HG03520 (cell line): Measurements from ENCODE around the gene BORCS8.

ENCODE experiments used
- ATAC-seq: cut with Tn5 transposase; IDR thresholded peaks from one replicate; pipeline ENCODE4 v1.9.1; 2021; ENCODE audit warnings: mild to moderate bottlenecking, moderate library complexity; ENCODE audit not compliant: unreplicated experiment

The BORCS8 gene

DNA sequence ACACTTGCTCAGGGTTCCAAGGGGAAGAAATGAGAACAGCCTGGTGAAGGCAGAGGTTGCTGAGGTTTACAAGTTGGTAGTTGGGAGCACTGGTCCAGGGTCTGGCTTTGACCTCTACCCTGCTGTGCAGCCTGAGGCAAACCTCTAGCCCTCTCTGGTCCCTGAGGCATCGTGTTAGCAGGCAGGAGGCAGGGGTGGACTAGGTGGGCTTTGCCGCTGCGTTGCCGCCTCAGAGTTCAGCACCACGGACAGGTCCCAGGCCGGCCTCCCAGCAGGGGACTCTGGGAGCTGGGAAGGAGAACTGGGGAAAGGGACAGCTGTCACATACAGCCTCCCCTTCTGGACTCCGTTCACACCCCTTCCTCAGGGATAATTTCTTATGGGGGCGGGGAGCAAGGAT lies 22.9 kb upstream of the BORCS8 start:
- no peak for ATAC-seq

DNA sequence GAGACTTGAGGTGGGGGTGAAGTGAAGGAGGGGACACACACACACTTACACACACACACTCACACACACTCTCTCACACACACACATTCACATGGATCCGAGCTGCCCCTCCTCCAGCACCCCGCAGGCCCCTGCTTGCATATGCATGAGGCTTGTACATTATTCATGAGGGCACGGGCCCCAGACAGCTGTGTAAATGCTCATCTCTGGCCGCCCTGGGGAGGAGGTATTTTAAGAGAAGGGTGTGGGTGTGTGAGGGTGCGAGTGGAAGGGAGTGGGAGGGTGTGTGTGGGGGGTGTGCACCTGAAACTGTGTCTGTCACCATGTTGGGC lies 22.2 kb upstream of the BORCS8 start:
- no peak for ATAC-seq

DNA sequence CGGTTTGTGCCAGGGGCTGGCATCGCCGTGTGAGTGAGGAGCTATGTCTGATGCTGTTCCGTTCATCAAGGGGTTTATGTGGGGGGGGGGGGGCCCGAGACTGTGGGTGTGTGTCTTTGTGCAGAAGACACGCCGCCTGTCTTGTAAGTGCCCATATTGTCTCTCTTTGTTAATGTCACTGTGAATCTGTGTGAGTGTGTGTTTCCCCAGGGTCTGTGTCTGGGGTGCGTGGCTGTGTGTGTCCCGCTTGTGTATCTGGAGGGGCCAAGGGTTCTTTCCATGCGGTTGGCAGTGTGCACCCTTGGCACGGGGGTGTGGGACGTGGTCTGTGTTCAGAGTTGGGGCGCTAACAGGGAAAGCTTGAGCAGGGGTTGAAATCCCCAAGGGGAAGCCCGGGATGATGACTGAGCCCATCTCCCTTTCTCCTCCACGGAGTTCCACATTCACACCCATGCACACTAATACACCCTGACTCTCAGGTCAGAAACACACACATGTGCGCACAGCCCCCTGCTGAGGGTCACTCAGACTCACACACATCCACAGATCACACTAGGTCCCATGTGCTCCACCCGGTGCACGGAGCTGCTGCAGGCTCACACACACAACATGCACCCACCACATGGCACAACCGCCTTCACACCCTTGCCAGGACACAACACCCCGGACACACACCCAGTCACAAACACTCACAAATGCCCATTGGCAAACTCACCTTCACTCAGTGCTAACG lies 21.6 kb upstream of the BORCS8 start:
- no peak for ATAC-seq

DNA sequence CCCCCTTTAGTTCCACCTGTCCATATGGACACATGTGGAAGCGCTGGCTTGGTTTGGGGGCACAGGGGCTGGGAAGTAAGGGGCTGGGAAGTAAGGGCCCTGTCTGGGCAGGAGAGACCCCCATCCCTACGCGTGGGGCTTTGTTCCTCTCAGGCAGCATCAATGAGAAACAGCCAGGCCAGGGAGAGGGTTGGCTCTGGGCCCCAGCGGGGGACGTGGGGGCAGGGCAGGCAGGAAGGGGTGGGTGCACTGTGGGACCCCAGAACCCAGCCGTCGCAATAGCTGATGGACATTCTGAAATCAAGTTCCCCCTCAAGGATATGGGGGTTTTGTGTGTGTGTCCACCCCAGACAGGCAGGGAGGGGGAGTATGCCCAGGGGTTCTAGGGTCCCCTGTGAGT lies 21.0 kb upstream of the BORCS8 start:
- no peak for ATAC-seq

DNA sequence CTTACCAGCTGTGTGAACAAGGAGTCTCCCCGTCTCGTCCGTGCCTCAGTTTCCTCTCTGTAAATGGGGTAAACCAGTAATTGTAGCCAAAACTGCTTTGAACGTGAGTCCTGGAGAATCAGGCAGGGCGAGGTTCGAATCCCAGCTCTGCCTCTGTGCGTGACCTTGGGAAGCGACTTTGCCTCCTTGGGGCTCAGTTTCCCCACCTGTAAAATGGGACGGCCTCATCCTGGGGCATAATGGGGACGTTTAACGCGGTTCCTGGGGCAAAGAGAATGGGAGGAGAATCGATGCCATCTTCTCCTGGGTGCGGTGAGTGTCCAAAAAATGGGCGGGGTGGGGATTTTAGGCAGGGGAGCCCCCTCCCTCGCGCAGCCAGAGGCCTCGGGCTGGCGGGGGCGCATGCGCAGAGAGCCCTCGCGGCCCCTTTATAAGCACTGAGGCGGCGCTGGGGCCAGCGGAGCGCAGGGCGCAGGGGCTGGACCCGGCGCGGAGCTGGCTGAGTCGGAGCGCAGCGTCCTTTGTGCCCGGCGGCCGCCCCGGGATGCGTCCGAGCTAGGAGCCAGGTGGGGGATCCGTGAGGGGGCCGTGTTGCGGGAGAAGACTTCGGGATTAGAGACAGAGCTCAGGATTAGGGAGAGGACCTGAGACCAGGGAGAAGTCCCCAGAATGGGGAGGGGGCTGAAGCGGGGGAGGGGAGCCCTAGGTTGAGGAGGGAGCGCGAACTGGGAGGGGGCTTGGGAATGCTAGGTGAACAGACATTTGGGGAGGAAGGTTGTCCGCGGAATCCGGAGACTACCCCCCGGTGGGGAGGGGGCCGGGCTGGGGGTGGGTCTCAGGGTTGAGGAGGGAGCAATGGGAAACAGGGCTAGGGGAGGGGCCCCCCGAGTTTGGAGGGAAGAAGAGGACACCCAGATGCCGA lies 19.8 kb upstream of the BORCS8 start, which contains the start of gene NCAN:
Gene NCAN, plus strand, starts transcription at position 460 of the 922 bp plus-strand sequence. CDS start 4,996 bp downstream, outside the sequence.
- ATAC-seq = no peak

DNA sequence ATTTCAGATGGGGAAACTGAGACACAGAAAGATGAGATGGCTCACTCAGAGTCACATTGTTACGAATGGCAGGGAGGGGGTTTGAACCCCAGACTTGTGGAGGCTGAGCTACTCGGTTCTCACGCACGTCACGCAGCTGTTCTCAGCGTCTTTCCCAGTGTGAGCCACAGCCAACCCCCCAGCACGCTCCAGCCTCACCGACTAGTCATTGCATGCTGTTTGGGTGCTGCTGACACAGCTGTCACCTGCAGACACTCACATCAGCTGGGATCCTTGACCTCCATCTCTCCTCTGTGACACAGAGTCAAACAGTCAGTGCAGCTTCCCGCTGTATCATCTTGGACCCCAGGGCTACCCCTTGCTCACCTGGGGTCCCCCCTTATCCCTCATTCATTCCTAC lies 17.4 kb upstream of the BORCS8 start:
- ATAC-seq = no peak

DNA sequence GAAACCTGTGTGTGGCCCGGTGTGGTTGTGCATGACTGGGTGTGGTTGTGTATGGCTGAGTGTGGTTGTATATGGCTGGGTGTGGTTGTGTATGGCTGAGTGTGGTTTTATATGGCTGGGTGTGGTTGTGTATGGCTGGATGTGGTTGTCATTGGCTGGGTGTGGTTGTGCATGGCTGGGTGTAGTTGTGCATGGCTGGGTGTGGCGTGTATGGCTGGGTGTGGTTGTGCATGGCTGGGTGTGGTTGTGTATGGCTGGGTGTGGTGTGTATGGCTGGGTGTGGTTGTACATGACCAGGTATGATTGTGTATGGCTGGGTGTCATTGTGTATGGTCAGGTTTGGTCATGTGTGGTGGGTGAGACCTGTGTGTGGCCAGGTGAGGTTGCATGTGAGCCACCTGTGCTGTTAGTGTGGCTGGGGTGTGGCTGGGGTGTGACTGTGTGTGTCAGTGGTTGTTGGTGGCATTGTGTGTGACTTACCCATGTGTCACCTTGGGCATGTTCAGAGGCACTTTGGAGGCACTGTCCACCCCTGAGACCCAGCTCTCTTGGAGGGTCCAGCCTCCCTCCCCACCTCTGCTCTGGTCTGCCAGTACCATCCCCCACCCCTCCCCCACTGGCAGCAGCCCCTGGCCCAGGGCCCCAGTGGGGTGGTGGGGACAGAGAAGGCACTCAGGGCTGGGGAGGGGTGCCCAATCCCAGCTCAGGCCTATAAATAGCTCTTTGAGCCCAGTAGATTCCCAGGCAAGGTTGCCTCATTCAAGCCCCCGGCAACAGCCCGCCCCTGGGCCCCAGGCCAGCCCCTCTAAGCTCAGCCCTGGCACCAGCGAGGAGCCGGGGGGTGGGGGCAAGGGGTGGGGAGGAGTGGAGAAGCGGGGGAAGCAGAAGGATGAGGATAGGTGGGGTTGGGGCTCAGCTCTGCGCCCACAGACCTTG lies 16.0 kb upstream of the BORCS8 start:
- ATAC-seq = no peak

DNA sequence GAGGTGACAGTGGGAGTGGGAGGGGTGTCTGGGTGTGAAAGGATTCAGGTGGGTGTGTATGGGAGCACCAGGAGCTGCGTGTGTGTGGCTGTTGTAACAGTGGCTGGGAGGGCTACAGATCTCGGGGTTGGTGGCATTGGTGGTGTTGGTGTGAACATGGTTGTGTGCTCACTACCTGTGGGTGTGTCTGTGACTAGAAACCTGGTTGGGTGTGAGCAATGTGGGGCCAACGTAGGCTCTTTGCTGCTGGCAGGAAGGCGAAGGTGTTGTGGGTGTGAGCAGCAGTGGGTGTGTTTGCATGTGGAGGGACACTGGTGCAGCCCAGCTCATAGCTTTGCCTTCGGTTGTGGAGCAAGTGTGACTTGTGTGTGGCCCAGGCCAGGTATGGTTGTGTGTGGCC lies 15.0 kb upstream of the BORCS8 start:
- no peak for ATAC-seq

DNA sequence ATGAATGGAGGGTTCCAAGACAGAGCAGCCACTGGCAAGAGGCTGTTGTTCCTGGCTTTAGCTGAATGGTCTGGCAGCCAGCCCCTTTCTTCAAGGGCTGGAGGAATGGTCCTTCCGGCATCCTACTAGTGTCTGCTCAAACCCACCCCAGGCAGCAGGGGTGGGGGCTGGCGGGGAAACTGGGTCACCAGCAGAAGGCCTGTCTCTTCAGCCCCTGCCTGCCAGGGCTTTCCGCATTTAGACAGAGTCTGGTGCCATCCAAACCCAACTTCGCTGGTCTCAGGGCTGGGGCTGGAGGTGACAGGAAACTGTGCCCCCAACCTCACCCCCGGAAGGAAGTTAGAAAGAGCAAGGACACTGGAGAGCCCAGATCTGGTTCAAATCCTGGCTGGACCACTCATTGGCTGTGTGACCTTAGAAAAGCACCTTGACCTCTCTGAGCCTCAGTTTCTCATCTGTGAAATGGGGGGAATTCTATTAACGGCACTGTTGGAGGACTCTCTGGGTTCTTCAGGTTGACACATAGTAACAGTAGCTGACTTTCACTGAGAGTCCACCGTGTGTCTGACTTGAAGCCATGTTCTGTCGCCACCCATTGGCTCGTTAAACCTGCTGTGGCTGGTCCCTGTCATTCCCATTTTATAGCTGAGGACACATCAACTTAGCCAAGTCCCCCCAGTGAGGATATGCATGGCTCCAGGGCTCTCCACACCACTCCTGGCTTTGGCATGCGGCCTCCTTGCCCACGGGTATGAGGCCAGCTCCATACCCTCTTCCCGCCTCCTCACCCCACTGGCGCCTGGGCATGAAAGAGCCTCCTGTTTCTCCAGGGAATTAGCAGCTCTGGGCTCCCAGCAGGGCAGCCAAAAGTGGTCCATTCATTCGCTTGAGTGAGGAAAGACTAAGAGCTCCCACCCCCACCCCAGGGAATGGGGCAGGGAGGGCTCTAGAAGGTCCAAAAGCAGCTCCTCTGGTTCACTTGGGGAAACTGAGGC lies 13.8 kb upstream of the BORCS8 start:
- no peak for ATAC-seq

DNA sequence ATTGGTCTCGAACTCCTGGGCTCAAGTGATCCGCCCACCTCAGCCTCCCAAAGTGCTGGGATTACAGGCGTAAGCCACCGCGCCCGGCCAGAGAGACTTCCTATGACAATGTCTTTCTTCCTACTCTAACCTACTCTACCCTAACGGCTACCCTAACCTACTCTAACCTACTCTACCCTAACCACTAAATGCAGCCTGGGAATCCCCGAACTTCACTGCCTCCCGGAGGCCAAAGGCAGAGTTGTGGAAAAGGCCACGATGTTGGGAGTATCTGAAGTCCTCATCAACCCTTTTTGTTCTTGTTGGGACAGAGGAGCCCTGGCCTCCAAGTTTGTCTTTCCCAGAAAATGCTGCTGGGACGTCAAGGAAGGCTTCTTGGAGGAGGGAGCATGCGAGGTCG lies 12.2 kb upstream of the BORCS8 start:
- no peak for ATAC-seq

DNA sequence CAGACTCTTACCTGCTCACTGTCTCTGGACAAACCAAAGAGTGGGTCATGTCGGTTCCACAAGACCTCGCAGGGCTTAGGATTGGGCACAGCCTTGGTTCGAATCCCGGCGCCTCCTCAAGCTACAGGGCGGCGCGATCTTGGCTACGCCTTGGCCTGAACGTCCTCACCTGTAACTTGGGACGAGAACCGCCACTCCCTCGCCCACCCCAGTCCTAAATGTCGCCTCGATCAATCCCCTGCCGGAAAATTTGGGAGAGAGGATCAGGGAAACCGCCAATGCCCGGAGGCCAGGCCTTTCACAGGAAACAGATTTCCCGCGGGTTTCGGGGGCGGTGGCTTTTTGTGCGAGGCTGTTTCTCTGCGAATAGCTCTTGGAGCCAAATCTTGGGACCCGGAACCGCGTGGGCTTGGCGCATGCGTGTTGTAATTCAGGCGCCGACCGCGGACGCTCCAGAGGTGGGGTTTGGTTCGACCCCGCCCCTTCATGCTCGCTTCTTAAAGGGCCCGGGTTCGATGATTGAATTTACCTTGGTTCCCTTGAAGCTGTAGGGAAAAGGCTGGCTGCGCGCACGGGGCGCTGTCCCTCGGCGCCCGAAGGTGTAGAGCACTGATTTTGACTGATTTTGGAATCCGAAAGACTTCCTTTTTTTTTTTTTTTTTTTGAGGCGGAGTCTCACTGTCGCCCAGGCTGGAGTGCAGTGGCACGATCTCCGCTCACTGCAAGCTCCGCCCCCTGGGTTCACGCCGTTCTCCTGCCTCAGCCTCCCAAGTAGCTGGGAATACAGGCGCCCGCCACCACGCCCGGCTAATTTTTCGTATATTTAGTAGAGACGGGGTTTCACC lies 11.3 kb upstream of the BORCS8 start, which contains the start of gene NR2C2AP:
Gene NR2C2AP, minus strand, starts transcription at position 403 of the 845 bp plus-strand sequence. Its CDS starts 354 bp downstream, at position 49.
- no peak for ATAC-seq

DNA sequence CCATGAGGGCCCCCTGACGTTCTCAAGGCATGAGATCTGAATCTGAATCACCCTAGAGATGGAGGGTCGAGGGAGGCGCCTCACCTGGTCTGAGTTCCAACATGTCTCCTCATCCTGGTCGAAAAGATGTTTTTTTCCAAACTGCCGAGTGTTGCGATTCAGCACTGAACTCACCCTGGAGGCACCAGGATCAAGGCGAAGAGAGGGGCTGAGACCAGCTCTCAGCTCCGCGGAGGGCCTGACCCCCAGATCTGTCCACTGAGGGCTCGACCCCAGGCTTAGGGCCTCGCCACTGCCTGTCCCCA lies 10.7 kb upstream of the BORCS8 start:
- ATAC-seq = no peak

DNA sequence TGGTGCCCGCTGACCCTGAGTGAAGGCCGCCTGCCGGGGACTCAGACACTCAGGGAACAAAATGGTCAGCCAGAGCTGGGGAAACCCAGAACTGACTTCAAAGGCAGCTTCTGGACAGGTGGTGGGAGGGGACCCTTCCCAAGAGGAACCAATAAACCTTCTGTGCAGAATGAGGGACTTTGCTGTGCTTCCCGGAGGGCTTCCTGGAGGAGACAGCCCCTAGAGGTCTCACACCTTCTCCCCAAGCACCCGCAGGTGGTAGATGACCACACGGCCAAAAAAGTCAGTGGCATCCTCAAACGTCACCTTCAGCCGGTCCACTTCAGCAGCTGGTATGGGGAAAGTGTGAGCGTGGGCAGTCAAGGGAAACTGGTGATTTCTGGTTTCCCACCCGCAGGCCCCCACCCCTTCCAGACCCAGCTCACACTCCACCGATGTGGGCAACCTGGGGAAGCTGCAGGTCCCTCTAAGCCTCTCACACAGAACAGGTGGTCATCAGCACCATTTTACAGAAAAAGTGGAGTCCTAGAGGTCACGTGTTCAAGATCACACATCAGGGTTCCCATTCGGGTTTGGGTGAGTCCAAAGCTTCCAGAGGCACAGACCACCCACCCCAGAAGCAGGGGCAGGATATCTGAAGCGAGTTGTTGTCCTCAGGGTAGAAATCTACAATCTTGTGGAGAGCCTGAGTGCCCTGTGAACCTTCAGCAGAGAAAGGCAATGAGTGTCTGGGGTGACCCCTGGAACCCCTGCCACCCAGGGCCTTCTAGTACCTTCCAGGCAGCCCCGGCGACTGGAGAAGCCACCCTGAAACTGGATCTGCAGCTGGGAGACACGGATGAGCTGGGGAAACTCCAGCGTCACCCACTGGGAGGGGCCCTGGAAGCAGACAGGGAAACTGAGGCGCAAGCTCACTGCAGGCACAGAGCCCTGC lies 10.0 kb upstream of the BORCS8 start:
- ATAC-seq = no peak

DNA sequence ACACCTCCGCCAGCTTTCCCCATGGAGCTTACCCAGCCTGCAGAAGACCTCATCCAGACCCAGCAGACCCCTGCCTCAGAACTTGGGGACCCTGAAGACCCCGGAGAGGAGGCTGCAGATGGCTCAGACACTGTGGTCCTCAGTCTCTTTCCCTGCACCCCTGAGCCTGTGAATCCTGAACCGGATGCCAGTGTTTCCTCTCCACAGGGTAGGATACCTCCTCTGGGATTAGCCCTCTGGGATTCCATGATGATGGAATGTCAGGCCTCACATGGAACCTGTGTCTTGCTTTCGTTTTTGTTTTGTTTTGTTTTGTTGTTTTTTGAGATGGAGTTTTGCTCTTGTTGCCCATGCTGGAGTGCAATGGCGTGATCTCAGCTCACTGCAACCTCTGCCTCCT lies 2.0 kb upstream of the BORCS8 start:
- no peak for ATAC-seq

DNA sequence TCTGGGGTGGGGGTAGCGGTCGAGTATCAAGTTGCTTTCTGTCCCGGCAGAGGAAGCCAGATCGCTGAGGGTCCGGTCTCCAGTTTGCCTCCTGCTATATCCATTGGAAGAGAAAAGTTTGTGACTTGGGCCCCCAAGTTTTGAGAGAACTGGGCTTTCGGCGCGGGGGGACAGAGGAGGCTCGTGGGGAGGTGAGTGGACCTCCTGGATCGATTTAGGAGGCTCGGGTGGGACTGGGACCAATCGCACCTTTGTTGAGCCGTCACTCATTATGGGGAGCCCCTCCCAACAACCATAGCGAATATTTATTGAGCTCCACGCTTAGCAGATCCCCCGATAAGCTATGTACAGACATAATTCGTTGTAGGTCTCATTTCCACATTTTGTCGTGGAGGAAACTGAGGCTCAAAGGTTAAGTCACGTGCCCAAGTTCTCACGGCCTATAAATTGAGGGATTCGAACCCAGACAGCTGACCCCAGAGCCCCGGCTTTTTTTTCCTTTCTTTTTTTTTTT lies 1.0 kb upstream of the BORCS8 start:
- ATAC-seq = no peak

DNA sequence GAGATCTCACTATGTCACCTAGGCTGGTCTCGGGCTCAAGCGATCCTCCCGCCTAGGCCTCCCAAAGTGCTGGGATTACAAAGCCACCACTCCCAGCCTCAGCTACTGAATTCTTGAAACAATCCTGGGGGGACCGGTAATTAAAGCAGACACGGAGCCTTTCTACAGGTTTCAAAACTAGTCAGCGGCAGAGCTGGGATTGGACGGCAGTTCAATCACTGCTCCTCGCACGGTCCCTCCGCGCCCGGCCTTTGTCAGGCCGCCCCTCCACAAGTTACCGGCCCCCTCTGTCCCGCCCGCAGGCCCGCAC lies 229 bp downstream of the BORCS8 start:
- ATAC-seq = no peak

DNA sequence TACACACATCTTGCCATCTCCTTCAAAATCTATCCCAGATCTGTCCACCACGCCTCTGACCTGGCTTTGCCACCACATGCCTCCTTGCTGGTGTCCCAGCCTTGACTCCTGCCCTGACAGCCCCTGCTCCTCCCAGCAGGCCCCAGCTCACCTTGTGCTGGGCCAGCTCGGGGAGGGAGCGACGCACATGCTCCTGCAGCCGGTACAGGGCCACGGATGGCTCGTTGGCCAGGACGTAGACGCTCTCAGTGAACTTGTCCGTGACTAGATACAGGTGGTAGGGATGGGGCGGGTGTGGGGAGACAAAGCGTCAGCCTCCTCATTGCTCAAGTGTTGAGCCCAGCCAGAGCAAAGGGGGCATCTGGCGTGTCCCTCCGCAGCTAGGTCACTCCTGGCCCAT lies 5.2 kb downstream of the BORCS8 start:
- ATAC-seq = no peak
